Keratinocyte (primary cell): Measurements from ENCODE around the gene ACVR1B. TPM values are rescaled to one million over a fixed set of nuclear protein-coding genes. Genes with fewer than 3 reads are reported as not detected.
A peak's percentile ranks its signal among the peaks of the same experiment; 100 is the strongest.

Experiments used
- DNase-seq: peaks from one replicate; pipeline ENCODE4 v3.0.0-alpha.2; 2011; ENCODE audit warnings: low read depth, missing footprints, low spot score
- FAIRE-seq: peaks from 2 replicates; lab custom pipeline; 2011; peaks lifted over from hg19 to GRCh38; lab: Jason Lieb, UNC
- H2AFZ ChIP-seq: 2 replicates; pipeline ENCODE4 v1.6.0; 2012; ENCODE audit warnings: low read length, control low read depth, inconsistent platforms; ENCODE audit not compliant: control insufficient read depth
- H3K27ac ChIP-seq: 2 replicates; pipeline ENCODE4 v1.5.1; 2011; ENCODE audit warnings: low read length; ENCODE audit not compliant: control insufficient read depth, insufficient read depth
- H3K27me3 ChIP-seq: 3 replicates; pipeline ENCODE4 v1.6.0; 2011; ENCODE audit warnings: low read length; ENCODE audit not compliant: control insufficient read depth, insufficient read depth; ENCODE audit errors: extremely low read depth
- H3K36me3 ChIP-seq, 2 experiments: 2 replicates in 1 of 2; 3 replicates in 1 of 2; pipeline ENCODE4 v1.5.1; 2011; ENCODE audit warnings: low read length in 2 of 2, mild to moderate bottlenecking in 1 of 2; ENCODE audit not compliant: control insufficient read depth in 2 of 2, insufficient read depth in 2 of 2; ENCODE audit errors: extremely low read depth in 1 of 2
- H3K4me1 ChIP-seq: 3 replicates; pipeline ENCODE4 v1.5.1; 2011; ENCODE audit warnings: low read length; ENCODE audit not compliant: control insufficient read depth, insufficient read depth; ENCODE audit errors: extremely low read depth
- H3K4me2 ChIP-seq: 3 replicates; pipeline ENCODE4 v1.6.0; 2011; ENCODE audit warnings: low read depth, low read length; ENCODE audit not compliant: control insufficient read depth, insufficient read depth; ENCODE audit errors: extremely low read depth
- H3K4me3 ChIP-seq, 3 experiments: fragments of 200-600 bp in 1 of 3; sonication (generic) in 1 of 3; 2 replicates in 2 of 3; 3 replicates in 1 of 3; pipeline ENCODE4 v1.5.1; 2011 to 2016; ENCODE audit warnings: low read length in 3 of 3, mild to moderate bottlenecking in 3 of 3, control low read depth in 2 of 3, inconsistent platforms in 1 of 3, low read depth in 1 of 3, mixed read lengths in 1 of 3, mixed run types in 1 of 3, moderate library complexity in 1 of 3; ENCODE audit not compliant: control insufficient read depth in 2 of 3, insufficient read depth in 2 of 3; ENCODE audit errors: extremely low read depth in 1 of 3
- H3K79me2 ChIP-seq: 2 replicates; pipeline ENCODE4 v1.6.0; 2012; ENCODE audit warnings: low read length; ENCODE audit not compliant: control insufficient read depth, insufficient read depth
- H3K9ac ChIP-seq: 3 replicates; pipeline ENCODE4 v1.6.0; 2011; ENCODE audit warnings: low read length; ENCODE audit not compliant: control insufficient read depth, insufficient read depth; ENCODE audit errors: extremely low read depth
- H3K9me1 ChIP-seq: 3 replicates; pipeline ENCODE4 v1.6.0; 2011; ENCODE audit warnings: low read length; ENCODE audit not compliant: control insufficient read depth, insufficient read depth; ENCODE audit errors: extremely low read depth
- H3K9me3 ChIP-seq: 2 replicates; pipeline ENCODE4 v1.5.1; 2012; ENCODE audit warnings: low read depth, low read length; ENCODE audit not compliant: control insufficient read depth
- H4K20me1 ChIP-seq: 3 replicates; pipeline ENCODE4 v1.6.0; 2011; ENCODE audit warnings: low read length; ENCODE audit not compliant: control insufficient read depth, insufficient read depth; ENCODE audit errors: extremely low read depth
- CTCF ChIP-seq, 3 experiments: IDR thresholded peaks in 1 of 3; conservative IDR thresholded peaks in 1 of 3; optimal IDR thresholded peaks in 1 of 3; 2 replicates in 2 of 3; 3 replicates in 1 of 3; pipeline versions ENCODE3 to v1.5.1; 2011; ENCODE audit warnings: low read length in 3 of 3, mild to moderate bottlenecking in 3 of 3, moderate library complexity in 2 of 3, control low read depth in 1 of 3, inconsistent platforms in 1 of 3; ENCODE audit not compliant: insufficient read depth in 2 of 3; ENCODE audit errors: extremely low read depth in 1 of 3
- EZH2 ChIP-seq: IDR thresholded peaks from one replicate; pipeline ENCODE4 v1.6.1; 2012; ENCODE audit warnings: inconsistent platforms, mild to moderate bottlenecking, low read length, moderate library complexity
- dilution Hi-C: fragments of 300-500 bp; cut with MboI; formaldehyde crosslinking; loops from one replicate; pipeline ENCODE4 v1.7.0; 2020; ENCODE audit warnings: low sequenced_read_pairs; ENCODE audit not compliant: extremely low pct_ligation_motif_present
- polyA plus RNA-seq, 5 experiments: library from polyadenylated mRNA; depleted of rRNA in 3 of 5; stranded (reverse) in 3 of 5; stranded (forward) in 1 of 5; unstranded in 1 of 5; fragments of >200 nt; gene quantifications; 1 replicate in 1 of 5; 2 replicates in 3 of 5; 3 replicates in 1 of 5; pipeline versions ENCODE4 v1.2.1 to v1.2.3, GENCODE V29; 2011 to 2012; ENCODE audit warnings: missing spikeins in 2 of 5, low read depth in 1 of 5, low replicate concordance in 1 of 5

ACVR1B gene
- polyA plus RNA-seq, 1 donor (not counting 4 experiments of a cell fraction or from before 2014, with no cell fraction given): 12.7 TPM

- Histone ChIP-seq H2AFZ (no peak overlapping the region), H3K27ac (peak overlapping the region; percentile 55), H3K79me2 (no peaks in the 10 kb centered on the region), H4K20me1 (no peaks in the 10 kb centered on the region), H3K4me3 (no peak overlapping the region), H3K9ac (no peak overlapping the region), H3K4me2 (peak overlapping the region; percentile 59), H3K9me3 (no peaks in the 10 kb centered on the region), H3K27me3 (no peaks in the 10 kb centered on the region), H3K4me1 (peaks cover 34% of the 10 kb centered on the region), H3K36me3 (no peaks in the 10 kb centered on the region), H3K9me1 (no peaks in the 10 kb centered on the region)
- no peak for TF ChIP-seq EZH2
- no peak for TF ChIP-seq CTCF (optimal IDR thresholded peaks at IDR 0.05 in 1 of 3, IDR thresholded peaks at IDR 0.05 in 1 of 3, conservative IDR thresholded peaks at IDR 0.05 in 1 of 3; ENCODE audit: extremely low read depth in 1 of 3, insufficient read depth in 2 of 3, low read length in 3 of 3)
- FAIRE-seq (peak; percentile 97), DNase-seq (peak; percentile 69)
- dilution Hi-C loops: no loop called here
Observed at GRCh38 chr12:51941604-51942003, 9.9 kb upstream of the ACVR1B start.

GRCh38 chr12:51942056-51942455 lies 9.4 kb upstream of the ACVR1B start:
- H3K4me1 ChIP-seq: peaks cover 34% of the 10 kb centered on the region

More at GRCh38 chr12:51942056-51942455, 9.4 kb upstream of the ACVR1B start:
- Histone ChIP-seq H3K9ac (no peak overlapping the region), H3K9me3 (no peaks in the 10 kb centered on the region), H2AFZ (no peak overlapping the region), H3K79me2 (no peaks in the 10 kb centered on the region), H3K27ac (peak overlapping the region; percentile 55), H3K4me3 (no peak overlapping the region), H3K4me2 (peak overlapping the region; percentile 59), H3K9me1 (no peaks in the 10 kb centered on the region), H4K20me1 (no peaks in the 10 kb centered on the region), H3K27me3 (no peaks in the 10 kb centered on the region), H3K36me3 (no peaks in the 10 kb centered on the region)
- TF ChIP-seq EZH2 (no peak), CTCF (optimal IDR thresholded peaks at IDR 0.05 in 1 of 3, IDR thresholded peaks at IDR 0.05 in 1 of 3, conservative IDR thresholded peaks at IDR 0.05 in 1 of 3; ENCODE audit: extremely low read depth in 1 of 3, insufficient read depth in 2 of 3, low read length in 3 of 3) (no peak)
- DNase-seq (no peak), FAIRE-seq (no peak)
- dilution Hi-C loops: no loop called here
